Heart left ventricle (tissue), 16 donors: Measurements from ENCODE around the gene CD81. TPM values are rescaled to one million over a fixed set of nuclear protein-coding genes. Genes with fewer than 3 reads are reported as not detected.
A peak's percentile ranks its signal among the peaks of the same experiment; 100 is the strongest.

ENCODE experiments used
- ATAC-seq, 4 donors: fragments of 200-7000 bp; cut with Tn5 transposase; one replicate each; pipeline ENCODE4 v1.9.1; 2020 to 2022; ENCODE audit warnings: moderate library complexity in 4 of 4, mild to moderate bottlenecking in 3 of 4, moderate number of reproducible peaks in 1 of 4
- DNase-seq, 5 donors: peaks; one replicate each; pipeline ENCODE4 v3.0.0-alpha.2; 2020
- H3K27ac ChIP-seq, 12 donors: fragments of 200-600 bp; sonication (generic) in 4 of 12; one replicate each; pipeline versions ENCODE4 v1.5.0 to v1.8.0; 2016 to 2022; ENCODE audit warnings: mild to moderate bottlenecking in 2 of 12
- H3K27me3 ChIP-seq, 9 donors: fragments of 200-600 bp; sonication (generic) in 2 of 9; one replicate each; pipeline versions ENCODE4 v1.5.1 to v1.8.0; 2016 to 2022; ENCODE audit warnings: mild to moderate bottlenecking in 3 of 9
- H3K36me3 ChIP-seq, 9 donors: fragments of 200-600 bp; sonication (generic) in 2 of 9; one replicate each; pipeline versions ENCODE4 v1.5.0 to v1.8.0; 2018 to 2022; ENCODE audit warnings: mild to moderate bottlenecking in 2 of 9
- H3K4me1 ChIP-seq, 12 donors: fragments of 200-600 bp; sonication (generic) in 4 of 12; one replicate each; pipeline versions ENCODE4 v1.5.0 to v1.8.0; 2016 to 2022; ENCODE audit warnings: mild to moderate bottlenecking in 3 of 12
- H3K4me3 ChIP-seq, 12 donors: fragments of 200-600 bp; sonication (generic) in 4 of 12; one replicate each; pipeline versions ENCODE4 v1.5.0 to v1.8.0; 2017 to 2022; ENCODE audit warnings: mild to moderate bottlenecking in 9 of 12, moderate library complexity in 4 of 12
- H3K9me3 ChIP-seq, 12 donors: fragments of 200-600 bp; sonication (generic) in 4 of 12; one replicate each; pipeline versions ENCODE4 v1.5.0 to v1.8.0; 2016 to 2022; ENCODE audit warnings: mild to moderate bottlenecking in 1 of 12
- POLR2A ChIP-seq, 2 donors: fragments of 450-650 bp; IDR thresholded peaks; one replicate each; pipeline ENCODE4 v1.6.1; 2017; ENCODE audit warnings: antibody characterized with exemption in 2 of 2, mild to moderate bottlenecking in 2 of 2, moderate library complexity in 2 of 2
- WGBS, 4 donors: extraction: QIAGEN DNeasy Blood & Tissue Kit in 2 of 4; methylation state at CpG; one replicate each; pipeline versions ENCODE4 v1.1.5 to v1.1.7; 2013 to 2018; 5-methylcytosine and 5-hydroxymethylcytosine counted together
- intact Hi-C, 10 donors: fragments of 100-400 bp; cut with DNase I; formaldehyde crosslinking; loops; one replicate each; pipeline versions ENCODE4 v1.11.1 to v1.14.2; 2022
- polyA plus RNA-seq, 2 donors: library from polyadenylated mRNA; stranded (reverse); fragments of 200-250 nt; gene quantifications; one replicate each; pipeline ENCODE4 v1.2.3, GENCODE V29; 2013
- total RNA-seq, 9 donors: library from RNA; depleted of rRNA in 2 of 9; stranded (reverse); fragments of >200 nt in 2 of 9; fragmentation: NEBNext Ultra II Directional in 3 of 9; extraction: Animal tissue kit (Norgen Biotek cat#: 25700) in 3 of 9; gene quantifications; one replicate each; pipeline versions ENCODE4 v1.1.0 to v1.2.4, GENCODE V29; 2016 to 2023
- TF ChIP-seq, protein P1 (sequence below), 12 donors: fragments of 200-600 bp; sonication (generic) in 4 of 12; IDR thresholded peaks; one replicate each; pipeline versions ENCODE4 v1.5.0 to v1.8.0; 2018 to 2022; ENCODE audit warnings: antibody characterized with exemption in 12 of 12, mild to moderate bottlenecking in 5 of 12
- donor health status: ischemic (EF 13 %, LVEDD 7.1; RV severe dilation, severe dysfunction).
- donor health status: healthy with polysubstance abuse.
- donor health status: DM: no; HTN: yes; CAD: no.
- donor health status: DM: no; HTN: no; CAD: no.
- donor health status: ischemic (EF 25% LVEDD 6.9; RV normal size, moderate dysfunction).
- donor health status: ischemic (EF 25% LVEDD 5.7; RV mildly dilated, moderate dysfunction).
- donor health status: healthy.
- donor health status: DM: yes; HTN: yes; CAD: no.
- donor health status: ischemic (EF 35%, LVEDD 5.7; RV mildly dilated, moderate dysfunction).
- donor health status: nonischemic (EF 11% LVEDD 7.7; RV severe dilation, severe dysfunction).
- donor health status: DM: yes; HTN: yes; CAD: no.
- donor health status: PGD.
- donor health status: ischemic (EF 29% LVEDD 5.4; RV normal size, mild dysfunction).
- donor health status: nonischemic (EF 23%, LVEDD 6.1; RV moderate dilation, normal function).

Gene CD81
- total and polyA plus RNA-seq, 11 donors: 277 to 994 (median 518) TPM

DNA sequence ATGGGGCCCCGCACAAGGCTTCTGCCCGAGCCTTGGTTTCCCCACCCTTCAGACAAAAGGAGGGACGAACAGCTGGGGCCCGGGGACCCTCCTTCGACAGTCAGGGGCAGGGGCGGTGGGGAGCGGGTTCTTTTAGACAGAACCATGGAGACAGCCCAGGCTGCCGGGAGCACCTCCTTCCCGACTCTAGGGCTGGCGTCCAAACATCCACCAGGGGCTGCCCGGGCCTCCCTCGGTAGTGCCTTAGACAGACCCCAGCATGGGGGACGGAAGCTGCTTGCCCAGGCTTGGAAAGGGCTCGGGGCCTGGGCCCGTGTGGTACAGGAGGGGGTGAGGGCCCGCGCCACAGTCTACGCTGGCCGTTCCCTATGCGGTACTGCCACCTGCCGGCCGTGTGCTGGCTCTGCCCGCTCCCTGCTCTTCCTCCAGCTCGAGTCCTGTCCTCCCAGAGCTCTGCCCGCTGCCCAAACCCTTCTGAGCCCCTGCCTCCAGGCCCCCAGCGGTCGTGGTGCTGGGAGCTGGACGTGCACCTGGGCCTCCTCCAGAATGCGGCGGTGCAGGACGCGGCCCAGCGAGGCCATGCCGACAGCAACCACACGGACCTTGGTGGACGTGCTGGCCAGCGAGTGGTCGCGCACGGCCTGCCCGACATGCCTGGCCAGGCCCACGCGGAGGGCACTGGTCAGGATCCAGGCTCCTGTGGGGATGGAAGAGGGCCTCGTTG is 43.6 kb downstream of the CD81 start:
- 22 to 33% (median 23%) methylated on average over 25 to 44 of the region's 44 CpGs for WGBS, 4 donors
- TF ChIP-seq, protein P1, sequence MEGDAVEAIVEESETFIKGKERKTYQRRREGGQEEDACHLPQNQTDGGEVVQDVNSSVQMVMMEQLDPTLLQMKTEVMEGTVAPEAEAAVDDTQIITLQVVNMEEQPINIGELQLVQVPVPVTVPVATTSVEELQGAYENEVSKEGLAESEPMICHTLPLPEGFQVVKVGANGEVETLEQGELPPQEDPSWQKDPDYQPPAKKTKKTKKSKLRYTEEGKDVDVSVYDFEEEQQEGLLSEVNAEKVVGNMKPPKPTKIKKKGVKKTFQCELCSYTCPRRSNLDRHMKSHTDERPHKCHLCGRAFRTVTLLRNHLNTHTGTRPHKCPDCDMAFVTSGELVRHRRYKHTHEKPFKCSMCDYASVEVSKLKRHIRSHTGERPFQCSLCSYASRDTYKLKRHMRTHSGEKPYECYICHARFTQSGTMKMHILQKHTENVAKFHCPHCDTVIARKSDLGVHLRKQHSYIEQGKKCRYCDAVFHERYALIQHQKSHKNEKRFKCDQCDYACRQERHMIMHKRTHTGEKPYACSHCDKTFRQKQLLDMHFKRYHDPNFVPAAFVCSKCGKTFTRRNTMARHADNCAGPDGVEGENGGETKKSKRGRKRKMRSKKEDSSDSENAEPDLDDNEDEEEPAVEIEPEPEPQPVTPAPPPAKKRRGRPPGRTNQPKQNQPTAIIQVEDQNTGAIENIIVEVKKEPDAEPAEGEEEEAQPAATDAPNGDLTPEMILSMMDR (IDR thresholded peaks at IDR 0.05): peak; percentile 89 to 97 (median 93)
- no peak for TF ChIP-seq POLR2A (IDR thresholded peaks at IDR 0.05)
- Histone ChIP-seq H3K27ac (peak overlapping the region in 1 of 12 donors; percentile 24), H3K4me1 (peaks cover 0 to 13% (median 0%) of the 10 kb centered on the region in 12 donors), H3K36me3 (no peaks in the 10 kb centered on the region), H3K27me3 (peaks cover 0 to 13% (median 0%) of the 10 kb centered on the region in 9 donors), H3K9me3 (no peaks in the 10 kb centered on the region), H3K4me3 (peak overlapping the region in 2 of 12 donors; percentile 16 to 18)
- intact Hi-C loops: loop anchor here (1.0 to 2.0 kb wide), 7 partner anchors 115 to 254 kb away; no protein-coding TSS in a partner anchor
- peak; percentile 85 to 95 (median 92) for ATAC-seq
- DNase-seq: peak; percentile 66 to 89 (median 74)

DNA sequence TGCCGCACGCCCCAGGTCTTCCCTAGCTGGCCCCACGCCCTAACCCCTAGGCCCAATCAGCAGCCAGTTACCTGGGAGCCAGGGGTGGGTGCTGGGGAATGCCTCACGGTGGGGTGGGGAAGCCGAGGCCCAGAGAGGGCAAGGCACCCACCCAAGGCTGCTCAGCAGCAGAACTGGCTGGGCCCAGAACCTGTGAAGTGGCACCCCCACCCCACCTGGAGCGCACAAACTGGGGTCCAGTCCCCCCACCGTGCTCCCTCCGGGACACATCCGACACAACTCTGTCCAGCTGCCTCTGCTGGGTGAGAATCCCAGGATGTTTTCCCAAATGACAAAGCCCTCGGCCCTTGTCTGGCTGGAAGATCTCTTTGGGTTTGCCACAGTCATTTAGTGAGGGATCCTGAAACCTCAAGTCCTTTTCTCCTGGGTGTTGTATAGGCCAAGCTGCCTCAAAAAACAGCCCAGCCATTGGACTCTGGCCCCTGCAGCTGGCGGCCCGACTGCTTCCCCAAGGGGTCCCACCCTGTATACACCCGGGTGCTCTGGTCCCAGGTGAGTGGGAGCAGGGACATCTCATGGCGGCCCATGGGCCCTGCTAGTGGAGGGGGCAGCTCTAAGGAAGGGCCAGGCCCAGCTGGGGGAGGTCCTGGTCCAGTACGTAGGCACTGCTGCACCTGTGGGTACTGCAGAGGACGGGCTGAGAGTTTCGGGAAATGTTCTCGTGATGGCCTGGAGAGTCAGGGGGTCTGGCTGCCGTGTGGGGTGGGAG is 44.3 kb downstream of the CD81 start:
- Histone ChIP-seq H3K4me3 (no peak overlapping the region), H3K9me3 (no peaks in the 10 kb centered on the region), H3K27ac (no peak overlapping the region), H3K27me3 (peaks cover 0 to 13% (median 0%) of the 10 kb centered on the region in 9 donors), H3K4me1 (peaks cover 0 to 13% (median 0%) of the 10 kb centered on the region in 12 donors), H3K36me3 (no peaks in the 10 kb centered on the region)
- intact Hi-C loops: loop anchor here in 5 of 10 donors (2.0 kb wide), 4 partner anchors 117 to 235 kb away; no protein-coding TSS in a partner anchor
- DNase-seq (peak in 3 of 5 donors; percentile 24 to 57 (median 32)), ATAC-seq (no peak)
- TF ChIP-seq POLR2A (IDR thresholded peaks at IDR 0.05): no peak
- TF ChIP-seq, protein P1 (IDR thresholded peaks at IDR 0.05): no peak
- 63 to 78% (median 69%) methylated on average over 12 to 19 of the region's 19 CpGs for WGBS, 4 donors

DNA sequence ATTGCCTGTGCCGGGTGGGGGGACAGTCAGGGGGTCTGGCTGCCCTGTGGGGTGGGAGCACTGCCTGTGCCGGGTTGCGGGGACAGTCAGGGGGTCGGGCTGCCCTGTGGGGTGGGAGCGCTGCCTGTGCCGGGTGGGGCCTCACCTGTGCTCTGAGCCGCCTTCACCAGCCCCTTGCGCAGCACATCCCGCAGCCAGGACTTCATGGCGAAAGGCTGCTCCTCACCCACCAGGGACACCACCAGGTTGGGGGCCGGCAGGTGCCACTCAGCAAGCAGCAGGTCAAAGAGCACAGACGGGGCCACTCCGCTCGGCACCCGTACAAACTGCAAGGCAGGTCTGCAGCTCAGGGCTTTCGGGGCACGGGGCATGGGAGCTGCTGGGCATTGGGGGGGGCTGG is 44.9 kb downstream of the CD81 start:
- Histone ChIP-seq H3K4me1 (peaks cover 0 to 13% (median 0%) of the 10 kb centered on the region in 12 donors), H3K36me3 (no peaks in the 10 kb centered on the region), H3K27me3 (peaks cover 0 to 13% (median 0%) of the 10 kb centered on the region in 9 donors), H3K4me3 (no peak overlapping the region), H3K9me3 (no peaks in the 10 kb centered on the region), H3K27ac (no peak overlapping the region)
- intact Hi-C loops: loop anchor here in 5 of 10 donors (2.0 kb wide), 4 partner anchors 117 to 235 kb away; no protein-coding TSS in a partner anchor
- DNase-seq (peak in 3 of 5 donors; percentile 23 to 52 (median 25)), ATAC-seq (no peak)
- no peak for TF ChIP-seq POLR2A (IDR thresholded peaks at IDR 0.05)
- TF ChIP-seq, protein P1 (IDR thresholded peaks at IDR 0.05): no peak
- 85 to 95% (median 88%) methylated on average over 11 to 17 of the region's 17 CpGs for WGBS, 4 donors
